HG02938 (cell line): ENCODE measurements around the gene ARMC2.
"Not testable (repeated sequence)": the region's sequence is repeated elsewhere in the genome, so short reads cannot be mapped to it uniquely, and the experiment has no call there.

ENCODE experiments used
- ATAC-seq: cut with Tn5 transposase; IDR thresholded peaks from one replicate; pipeline ENCODE4 v1.9.1; 2021; ENCODE audit warnings: mild to moderate bottlenecking, moderate library complexity; ENCODE audit not compliant: unreplicated experiment

Gene ARMC2, protein sequence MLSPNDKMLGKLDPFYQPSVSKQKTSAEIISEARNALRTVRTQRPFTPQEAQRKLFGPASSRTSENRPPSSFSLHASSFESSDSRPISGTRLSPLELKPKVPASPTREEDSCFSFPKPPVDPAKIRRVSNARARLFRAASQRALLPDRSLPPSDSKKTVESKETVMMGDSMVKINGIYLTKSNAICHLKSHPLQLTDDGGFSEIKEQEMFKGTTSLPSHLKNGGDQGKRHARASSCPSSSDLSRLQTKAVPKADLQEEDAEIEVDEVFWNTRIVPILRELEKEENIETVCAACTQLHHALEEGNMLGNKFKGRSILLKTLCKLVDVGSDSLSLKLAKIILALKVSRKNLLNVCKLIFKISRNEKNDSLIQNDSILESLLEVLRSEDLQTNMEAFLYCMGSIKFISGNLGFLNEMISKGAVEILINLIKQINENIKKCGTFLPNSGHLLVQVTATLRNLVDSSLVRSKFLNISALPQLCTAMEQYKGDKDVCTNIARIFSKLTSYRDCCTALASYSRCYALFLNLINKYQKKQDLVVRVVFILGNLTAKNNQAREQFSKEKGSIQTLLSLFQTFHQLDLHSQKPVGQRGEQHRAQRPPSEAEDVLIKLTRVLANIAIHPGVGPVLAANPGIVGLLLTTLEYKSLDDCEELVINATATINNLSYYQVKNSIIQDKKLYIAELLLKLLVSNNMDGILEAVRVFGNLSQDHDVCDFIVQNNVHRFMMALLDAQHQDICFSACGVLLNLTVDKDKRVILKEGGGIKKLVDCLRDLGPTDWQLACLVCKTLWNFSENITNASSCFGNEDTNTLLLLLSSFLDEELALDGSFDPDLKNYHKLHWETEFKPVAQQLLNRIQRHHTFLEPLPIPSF

DNA sequence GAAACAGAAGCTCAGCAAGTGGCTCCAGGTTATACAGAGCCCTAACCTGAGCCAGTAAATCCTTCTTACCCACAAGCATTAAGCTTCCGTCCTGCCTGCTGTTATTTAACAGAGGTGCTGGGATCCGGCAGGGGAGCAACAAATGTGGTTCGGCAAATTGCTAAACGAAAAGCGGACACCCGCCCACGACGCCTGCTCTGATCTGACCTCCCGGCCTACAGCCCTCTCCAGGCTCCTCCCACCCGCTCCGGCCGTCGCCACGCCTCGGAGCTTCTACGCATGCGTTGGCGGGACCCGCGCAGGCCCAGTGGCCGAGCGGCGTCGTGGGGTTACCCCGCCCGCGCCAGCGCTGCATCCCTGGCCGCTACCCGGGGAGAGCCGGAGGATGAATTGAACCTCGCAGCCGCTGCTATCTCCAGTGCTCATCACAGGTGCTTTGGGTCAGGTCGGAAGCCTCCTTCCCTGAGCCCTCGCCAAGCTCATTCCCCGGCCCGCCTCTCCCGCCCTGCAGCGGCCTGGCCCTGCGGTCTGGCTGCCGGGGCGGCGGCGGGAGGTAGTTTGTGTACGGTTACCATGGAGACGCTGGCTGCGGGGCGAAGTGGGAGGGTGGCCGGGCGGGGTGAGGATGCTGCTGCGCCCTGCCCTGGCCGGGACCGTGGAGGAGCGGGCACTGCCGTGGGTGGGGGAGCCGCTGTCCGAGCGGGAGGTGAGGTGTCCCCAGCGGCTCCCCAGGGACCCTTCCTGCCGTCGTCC, at the start of gene ARMC2:
TSS of gene ARMC2 (plus strand) at position 307 of the 753 bp plus-strand sequence. CDS start 5,846 bp downstream, outside the sequence.
- ATAC-seq = peak; percentile 94

GRCh38 chr6:108798670-108799353, 49.4 kb upstream of the ARMC2 start:
- no peak for ATAC-seq

DNA sequence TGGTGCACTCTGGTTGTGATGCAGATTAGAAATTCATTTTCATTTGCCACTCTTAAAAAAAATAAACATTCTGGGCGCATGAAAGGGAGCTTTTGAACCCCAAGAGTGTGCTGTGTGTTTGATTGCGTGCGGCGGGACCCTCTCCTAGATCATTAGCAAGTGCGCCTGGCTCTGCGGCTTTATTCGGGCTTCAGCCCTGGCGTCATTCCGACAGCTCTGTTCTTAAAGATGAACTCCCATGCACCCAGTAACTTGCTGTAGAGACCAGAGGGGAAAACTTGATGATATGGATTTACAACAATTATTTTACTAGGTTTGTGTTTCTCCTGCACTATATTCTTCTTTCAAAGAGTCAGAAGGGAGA, 48.9 kb upstream of the ARMC2 start:
- ATAC-seq = no peak

- no peak for ATAC-seq
These were observed 48.4 kb upstream of the ARMC2 start for GRCh38 chr6:108799791-108800190.

DNA sequence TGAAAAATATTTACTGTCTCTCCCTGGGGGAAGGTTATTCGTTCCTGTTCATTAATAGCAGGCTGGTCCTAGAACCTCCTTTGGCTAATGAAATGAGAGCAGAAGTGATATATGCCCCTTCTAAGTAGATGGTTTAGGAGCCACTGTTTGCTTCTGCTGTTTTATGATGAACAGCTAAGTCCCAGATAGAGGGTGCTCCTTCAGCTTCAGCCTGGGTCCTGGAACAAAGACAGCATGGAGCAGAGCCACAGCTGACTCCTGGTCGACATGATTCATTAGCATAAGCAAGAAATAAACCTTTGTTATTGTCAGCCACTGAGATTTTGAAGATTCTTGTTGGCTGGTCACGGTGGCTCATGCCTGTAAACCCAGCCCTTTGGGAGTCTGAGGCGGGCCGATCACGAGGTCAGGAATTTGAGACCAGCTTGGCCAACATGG, 47.8 kb upstream of the ARMC2 start:
- ATAC-seq = no peak

- ATAC-seq = no peak
These were observed 46.9 kb upstream of the ARMC2 start for GRCh38 chr6:108801366-108801765.

DNA sequence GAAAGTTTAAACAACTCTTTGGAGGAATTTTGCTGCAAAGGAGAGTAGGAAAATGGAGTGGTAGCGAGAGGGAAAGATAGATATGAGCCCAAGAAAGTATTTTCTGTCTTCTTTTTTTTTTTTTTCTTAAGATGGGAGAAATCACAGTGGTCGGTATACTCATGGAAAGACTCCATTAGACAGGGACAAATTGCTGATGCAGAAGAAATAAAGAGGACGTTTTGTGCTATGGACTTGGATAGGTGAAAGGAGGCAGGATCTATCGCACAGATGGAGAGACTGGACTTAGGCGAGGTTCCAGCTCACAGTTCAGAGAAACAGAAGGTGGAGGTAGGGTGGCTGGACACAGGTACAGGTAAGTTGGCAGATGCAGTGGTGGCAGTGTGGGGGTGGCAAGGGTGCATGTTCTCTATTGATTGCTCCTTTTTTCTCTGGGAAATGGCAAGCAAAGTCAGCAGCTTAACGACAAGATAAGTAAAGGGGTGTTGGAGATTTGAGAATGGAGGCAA, 44.2 kb upstream of the ARMC2 start:
- ATAC-seq = no peak

- no peak for ATAC-seq
These were observed 43.3 kb upstream of the ARMC2 start for GRCh38 chr6:108804956-108805355.

- ATAC-seq = peak; percentile 59
These were observed 42.5 kb upstream of the ARMC2 start for GRCh38 chr6:108805611-108806167.

DNA sequence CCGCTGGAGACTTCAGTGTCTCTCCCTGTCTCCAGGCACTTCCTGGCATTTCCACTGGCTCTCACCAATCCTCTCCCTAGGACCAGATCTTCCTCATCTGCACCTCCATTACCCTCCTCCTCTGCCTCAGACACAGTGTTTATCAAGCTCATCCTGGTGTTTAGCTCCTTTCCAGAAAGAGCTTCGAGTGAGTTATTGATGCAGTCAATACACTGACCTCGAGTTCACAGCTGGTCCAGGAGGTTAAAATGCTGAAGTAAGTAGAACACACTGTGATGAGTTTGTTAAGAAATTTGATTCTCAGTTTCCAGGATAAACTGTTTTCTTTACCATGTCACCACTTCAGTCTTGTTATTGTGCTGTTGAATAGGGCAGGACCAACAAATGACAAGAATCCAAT, 42.1 kb upstream of the ARMC2 start:
- ATAC-seq = no peak

GRCh38 chr6:108806665-108807064, 41.6 kb upstream of the ARMC2 start:
- ATAC-seq = no peak

DNA sequence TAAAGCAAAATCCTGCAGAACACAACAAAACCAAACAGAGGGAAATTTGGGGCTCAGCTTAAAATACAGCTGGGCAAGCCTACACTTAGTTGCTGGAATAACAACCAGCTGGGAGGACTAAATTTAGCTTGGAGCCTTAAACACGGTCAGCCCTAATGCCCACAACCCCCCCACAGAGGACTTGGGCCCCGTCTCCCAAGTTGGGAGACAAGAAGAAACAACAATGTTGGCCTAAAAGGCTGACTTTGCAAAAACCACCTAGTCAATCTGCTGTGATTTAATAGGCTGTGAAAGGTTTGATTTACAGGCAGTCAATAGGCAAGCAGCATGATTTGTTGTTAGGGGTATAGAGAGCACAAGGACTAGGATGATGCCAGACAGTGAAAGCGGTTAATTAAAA, 40.3 kb upstream of the ARMC2 start:
- no peak for ATAC-seq

DNA sequence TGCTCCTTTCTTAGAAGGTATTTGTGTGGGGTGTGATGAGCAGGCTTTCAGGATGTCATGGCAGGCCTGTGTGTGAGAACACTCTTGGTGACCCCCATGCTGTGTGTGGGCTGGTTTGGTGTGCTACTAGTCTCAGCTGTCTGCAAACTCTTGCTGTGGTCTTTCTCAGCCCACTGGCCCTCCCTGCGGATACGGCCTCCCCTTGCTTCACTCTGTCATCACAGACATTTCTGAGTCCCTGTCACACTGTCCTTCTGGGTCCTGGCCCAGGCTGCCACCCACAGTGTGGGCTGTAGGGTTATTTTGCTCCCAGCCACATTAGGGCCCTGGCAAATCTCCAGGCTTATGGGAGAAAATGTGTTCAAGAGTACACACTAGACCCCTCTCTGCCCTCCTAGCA, 39.0 kb upstream of the ARMC2 start:
- no peak for ATAC-seq

- no peak for ATAC-seq
These were observed 38.1 kb upstream of the ARMC2 start for GRCh38 chr6:108810057-108810643.

- no peak for ATAC-seq
These were observed 36.7 kb upstream of the ARMC2 start for GRCh38 chr6:108811490-108811889.

GRCh38 chr6:108813218-108813617, 35.0 kb upstream of the ARMC2 start:
- not testable (repeated sequence) for ATAC-seq

- not testable (repeated sequence) for ATAC-seq
These were observed 30.9 kb upstream of the ARMC2 start for GRCh38 chr6:108817276-108817675.

GRCh38 chr6:108820006-108820405, 28.2 kb upstream of the ARMC2 start:
- no peak for ATAC-seq

DNA sequence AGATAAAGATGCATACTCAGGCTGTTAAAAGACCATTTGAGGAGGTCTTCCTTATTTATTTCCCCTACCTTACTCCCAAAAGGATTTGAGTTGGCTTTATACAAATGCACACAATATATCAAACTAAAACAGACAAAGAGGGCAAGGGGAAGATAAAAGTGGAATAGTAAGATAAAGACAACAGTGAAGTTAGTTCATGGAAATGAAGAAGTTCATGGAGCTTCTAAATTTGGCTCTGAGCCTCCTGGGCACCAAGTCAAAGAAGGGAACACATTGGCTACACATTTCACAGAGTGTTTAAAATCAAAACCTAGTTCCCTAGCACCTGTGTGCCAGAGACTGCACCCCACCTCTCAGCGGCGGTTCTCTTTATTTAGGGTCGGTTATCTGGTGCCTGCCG, 25.8 kb upstream of the ARMC2 start:
- ATAC-seq = no peak

GRCh38 chr6:108825326-108825725, 22.9 kb upstream of the ARMC2 start:
- no peak for ATAC-seq
